GM18502 (cell line): ENCODE results near the gene ZNF358.

Experiments
- ATAC-seq: cut with Tn5 transposase; IDR thresholded peaks from one replicate; pipeline ENCODE4 v1.9.1; 2021; ENCODE audit warnings: mild to moderate bottlenecking; ENCODE audit not compliant: unreplicated experiment, poor library complexity

Gene ZNF358

DNA sequence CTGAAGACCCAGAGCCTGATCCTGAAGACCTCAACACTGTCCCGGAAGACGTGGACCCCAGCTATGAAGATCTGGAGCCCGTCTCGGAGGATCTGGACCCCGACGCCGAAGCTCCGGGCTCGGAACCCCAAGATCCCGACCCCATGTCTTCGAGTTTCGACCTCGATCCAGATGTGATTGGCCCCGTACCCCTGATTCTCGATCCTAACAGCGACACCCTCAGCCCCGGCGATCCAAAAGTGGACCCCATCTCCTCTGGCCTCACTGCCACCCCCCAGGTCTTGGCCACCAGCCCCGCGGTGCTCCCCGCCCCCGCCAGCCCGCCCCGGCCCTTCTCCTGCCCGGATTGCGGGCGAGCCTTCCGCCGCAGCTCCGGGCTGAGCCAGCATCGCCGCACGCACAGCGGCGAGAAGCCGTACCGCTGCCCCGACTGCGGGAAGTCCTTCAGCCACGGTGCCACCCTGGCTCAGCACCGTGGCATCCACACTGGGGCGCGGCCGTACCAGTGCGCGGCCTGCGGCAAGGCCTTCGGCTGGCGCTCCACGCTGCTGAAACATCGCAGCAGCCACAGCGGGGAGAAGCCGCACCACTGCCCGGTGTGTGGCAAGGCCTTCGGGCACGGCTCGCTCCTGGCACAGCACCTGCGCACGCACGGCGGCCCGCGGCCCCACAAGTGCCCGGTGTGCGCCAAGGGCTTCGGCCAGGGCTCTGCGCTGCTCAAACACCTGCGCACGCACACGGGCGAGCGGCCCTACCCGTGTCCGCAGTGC is 3.6 kb downstream of the ZNF358 start:
- no peak for ATAC-seq

DNA sequence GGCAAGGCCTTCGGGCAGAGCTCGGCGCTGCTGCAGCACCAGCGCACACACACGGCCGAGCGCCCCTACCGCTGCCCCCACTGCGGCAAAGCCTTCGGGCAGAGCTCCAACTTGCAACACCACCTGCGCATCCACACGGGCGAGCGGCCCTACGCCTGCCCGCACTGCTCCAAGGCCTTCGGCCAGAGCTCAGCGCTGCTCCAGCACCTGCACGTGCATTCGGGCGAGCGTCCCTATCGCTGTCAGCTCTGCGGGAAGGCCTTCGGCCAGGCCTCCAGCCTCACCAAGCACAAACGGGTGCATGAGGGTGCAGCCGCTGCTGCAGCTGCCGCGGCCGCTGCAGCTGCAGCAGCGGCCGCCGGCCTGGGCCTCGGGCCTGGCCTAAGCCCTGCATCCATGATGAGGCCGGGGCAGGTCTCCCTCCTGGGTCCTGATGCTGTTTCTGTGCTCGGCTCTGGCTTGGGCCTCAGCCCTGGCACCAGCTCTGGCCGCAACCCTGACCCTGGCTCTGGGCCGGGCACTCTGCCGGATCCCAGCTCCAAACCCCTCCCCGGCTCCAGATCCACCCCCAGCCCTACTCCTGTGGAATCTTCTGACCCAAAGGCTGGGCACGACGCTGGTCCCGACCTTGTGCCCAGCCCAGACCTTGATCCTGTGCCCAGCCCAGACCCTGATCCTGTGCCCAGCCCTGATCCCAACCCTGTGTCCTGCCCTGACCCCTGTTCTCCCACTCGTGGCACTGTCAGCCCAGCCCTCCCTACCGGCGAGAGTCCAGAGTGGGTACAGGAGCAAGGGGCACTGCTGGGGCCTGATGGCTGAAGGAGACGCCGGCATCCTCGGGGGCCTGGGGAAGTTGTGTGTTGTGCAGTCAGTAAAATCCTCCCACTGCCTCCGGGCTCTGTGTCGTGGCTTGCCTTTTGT is 4.5 kb downstream of the ZNF358 start:
- no peak for ATAC-seq

- no peak for ATAC-seq
Observed at GRCh38 chr19:7521551-7522071, 5.7 kb downstream of the ZNF358 start.

DNA sequence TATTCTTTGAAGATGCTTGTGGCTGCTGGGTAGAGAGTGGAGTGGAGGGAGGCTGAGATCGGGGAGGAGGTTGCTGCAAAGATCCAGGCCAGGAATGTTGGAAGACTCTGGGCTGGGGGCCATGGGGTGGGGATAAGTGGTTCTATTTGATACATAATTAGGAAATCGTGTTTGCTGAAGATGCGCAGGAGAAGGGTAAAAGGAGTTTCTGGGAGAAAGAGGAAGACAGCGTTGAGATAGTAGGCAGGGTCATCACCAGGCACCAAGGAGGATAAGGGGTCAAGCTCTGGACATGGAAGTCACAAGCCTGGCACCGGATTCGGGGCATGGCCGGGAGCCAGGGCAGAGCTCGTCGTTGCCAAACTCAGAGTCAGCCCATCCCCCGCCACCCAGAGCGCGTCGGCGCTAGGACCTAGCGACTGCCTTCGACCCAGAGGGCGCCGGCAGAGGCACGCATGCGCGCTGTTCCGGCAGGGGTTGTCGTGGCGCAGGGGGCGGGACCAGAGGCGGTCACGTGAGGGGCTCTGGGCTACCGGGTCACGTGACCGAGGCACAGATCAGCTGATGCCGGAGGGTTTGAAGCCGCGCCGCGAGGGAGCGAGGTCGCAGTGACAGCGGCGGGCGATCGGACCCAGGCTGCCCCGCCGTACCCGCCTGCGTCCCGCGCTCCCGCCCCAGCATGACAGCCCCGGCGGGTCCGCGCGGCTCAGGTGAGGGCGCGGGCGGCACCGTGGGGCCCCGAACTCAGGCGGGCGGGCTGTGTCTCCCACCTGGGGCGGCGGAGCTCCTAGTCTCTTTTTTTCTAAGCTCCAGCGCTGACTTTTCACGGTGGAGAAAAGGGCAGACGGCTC is 6.4 kb downstream of the ZNF358 start, which contains the start of gene MCOLN1:
TSS of gene MCOLN1 (plus strand) at position 553 of the 851 bp plus-strand sequence. CDS start at position 680, 127 bp downstream.
- peak; percentile 79 for ATAC-seq

GRCh38 chr19:7522923-7523667 is 7.2 kb downstream of the ZNF358 start:
- ATAC-seq, result no peak

DNA sequence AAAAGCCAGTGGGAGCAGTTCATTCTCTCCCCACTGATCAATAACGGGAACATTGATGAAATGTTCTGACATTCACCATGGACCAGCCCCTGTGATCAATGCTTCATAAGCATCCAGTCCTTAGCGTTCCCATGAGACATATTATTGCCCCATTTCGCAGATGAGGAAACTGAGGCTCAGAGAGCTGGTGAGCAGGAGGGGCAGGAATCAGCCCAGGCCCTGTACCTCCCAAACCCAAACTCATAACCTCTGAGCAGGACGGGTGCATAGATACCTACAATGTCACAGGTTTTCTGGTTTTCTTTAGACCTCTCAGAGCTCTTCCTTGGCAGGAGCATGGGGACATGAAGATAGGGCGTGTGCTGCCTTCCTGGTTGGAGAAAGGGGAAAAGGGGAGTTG is 8.6 kb downstream of the ZNF358 start:
- ATAC-seq, result no peak

DNA sequence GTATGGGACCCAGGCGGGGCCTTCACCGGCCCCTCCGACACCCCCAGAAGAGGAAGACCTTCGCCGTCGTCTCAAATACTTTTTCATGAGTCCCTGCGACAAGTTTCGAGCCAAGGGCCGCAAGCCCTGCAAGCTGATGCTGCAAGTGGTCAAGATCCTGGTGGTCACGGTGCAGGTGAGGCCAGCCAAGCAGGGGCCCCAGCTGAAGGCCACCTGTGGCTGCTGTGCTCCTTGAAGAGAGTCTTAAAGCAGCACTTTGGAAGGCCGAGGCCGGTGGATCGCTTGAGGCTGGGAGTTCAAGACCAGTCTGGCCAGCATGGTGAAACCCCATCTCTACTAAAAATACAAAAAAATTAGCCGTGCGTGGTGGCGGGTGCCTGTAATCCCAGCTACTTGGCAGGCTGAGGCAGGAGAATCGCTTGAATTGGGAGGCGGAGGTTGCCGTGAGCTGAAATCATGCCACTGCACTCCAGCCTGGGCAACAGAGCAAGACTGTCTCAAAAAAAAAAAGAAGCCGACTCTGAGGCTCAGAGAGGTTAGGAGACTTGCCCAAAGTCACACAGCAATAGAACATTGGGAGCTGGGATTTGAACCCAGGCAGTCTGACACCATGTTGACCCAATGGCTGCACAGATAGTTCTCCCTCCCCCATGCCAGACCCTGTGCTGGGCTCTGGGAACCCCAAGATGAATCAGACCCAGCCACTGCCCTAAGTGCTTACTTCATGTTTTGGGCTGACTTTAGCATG is 9.3 kb downstream of the ZNF358 start:
- no peak for ATAC-seq

DNA sequence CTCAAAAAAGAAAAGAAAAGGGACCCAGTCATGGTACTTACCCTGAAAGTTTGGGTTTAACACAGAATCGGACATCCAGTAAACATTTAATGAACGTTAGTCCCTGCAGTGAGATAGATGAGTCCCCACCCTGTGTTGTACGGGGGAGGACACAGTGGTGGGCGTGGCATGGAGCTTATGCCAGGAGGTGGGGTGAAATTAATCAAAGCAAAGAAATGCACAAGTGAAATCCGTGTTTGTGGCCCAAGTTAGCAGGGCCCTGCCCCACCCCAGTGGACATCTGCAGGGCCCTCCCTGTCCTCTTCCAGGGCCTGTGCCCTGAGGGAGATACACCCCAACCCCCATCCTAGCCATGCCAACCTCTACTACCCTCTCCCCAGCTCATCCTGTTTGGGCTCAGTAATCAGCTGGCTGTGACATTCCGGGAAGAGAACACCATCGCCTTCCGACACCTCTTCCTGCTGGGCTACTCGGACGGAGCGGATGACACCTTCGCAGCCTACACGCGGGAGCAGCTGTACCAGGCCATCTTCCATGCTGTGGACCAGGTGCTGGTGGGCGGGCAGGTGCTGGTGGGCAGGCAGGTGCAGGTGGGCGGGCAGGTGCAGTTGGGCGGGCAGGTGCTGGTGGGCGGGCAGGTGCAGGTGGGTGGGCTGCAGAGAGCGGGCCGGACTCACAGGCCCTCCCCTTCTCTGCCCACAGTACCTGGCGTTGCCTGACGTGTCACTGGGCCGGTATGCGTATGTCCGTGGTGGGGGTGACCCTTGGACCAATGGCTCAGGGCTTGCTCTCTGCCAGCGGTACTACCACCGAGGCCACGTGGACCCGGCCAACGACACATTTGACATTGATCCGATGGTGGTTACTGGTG is 10.4 kb downstream of the ZNF358 start:
- no peak for ATAC-seq

- no peak for ATAC-seq
Observed at GRCh38 chr19:7527516-7528191, 11.8 kb downstream of the ZNF358 start.

GRCh38 chr19:7528192-7528519 is 12.3 kb downstream of the ZNF358 start:
- no peak for ATAC-seq

DNA sequence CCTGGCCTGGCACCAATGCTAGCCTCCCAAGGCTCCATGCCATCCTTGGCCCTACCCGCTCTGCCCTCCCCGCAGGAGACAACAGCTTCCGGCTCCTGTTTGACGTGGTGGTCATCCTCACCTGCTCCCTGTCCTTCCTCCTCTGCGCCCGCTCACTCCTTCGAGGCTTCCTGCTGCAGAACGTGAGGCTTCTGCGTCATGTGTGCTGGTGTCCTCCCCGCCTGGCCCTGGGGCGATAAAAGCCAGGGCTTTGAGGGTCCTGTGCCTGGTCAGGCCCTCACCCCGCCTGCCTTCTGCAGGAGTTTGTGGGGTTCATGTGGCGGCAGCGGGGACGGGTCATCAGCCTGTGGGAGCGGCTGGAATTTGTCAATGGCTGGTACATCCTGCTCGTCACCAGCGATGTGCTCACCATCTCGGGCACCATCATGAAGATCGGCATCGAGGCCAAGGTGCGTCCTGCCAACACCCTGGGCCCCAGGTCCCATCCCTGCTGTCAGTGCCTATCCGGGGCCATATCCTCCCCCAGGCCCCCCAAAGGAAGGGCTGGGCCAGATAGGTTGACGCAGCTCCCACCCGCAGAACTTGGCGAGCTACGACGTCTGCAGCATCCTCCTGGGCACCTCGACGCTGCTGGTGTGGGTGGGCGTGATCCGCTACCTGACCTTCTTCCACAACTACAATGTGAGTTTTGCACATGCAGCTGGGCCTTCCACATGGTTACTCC is 12.8 kb downstream of the ZNF358 start:
- ATAC-seq, result no peak

DNA sequence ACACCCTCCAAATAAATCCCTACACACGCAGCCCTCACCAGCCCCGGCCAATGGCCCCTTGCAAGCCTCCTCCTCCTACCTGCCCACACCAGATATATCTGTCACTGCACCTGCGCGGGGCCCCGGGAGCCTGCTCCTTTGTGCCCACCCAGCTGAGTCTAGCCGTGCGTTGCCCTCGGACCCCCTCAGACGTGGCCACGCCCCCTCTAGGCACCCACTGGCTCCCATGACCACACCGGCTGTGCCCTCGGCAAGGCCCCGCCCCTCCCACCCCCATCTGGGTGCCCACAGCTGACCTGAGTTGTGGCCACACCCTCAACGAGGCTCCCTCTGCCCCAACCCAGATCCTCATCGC is 13.3 kb downstream of the ZNF358 start:
- no peak for ATAC-seq

DNA sequence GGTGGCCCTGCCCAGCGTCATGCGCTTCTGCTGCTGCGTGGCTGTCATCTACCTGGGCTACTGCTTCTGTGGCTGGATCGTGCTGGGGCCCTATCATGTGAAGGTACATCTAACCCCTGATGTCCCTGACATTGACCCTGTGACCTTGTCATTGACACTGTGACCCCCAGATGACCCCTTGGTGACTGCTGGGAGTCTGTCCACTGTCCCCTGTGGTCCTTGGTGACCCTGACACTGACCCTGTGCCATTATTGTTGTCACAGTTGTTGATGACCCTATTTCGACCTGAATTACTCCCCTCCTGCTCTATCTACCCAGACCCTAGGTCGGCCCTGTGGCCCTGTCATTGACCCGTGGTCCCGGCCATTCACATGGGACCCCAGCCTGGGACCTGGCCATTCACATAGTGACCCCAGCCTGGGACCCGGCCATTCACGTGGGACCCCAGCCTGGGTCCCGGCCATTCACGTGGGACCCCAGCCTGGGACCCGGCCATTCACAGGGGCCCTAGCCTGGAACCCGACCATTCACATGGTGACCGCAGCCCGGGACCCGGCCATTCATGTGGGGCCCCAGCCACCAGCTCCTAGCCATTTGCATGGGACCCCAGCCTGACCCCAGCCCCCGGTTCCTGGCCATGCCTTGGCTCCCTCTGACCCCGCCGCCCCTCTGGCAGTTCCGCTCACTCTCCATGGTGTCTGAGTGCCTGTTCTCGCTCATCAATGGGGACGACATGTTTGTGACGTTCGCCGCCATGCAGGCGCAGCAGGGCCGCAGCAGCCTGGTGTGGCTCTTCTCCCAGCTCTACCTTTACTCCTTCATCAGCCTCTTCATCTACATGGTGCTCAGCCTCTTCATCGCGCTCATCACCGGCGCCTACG is 13.9 kb downstream of the ZNF358 start:
- no peak for ATAC-seq

GRCh38 chr19:7533281-7533885 is 17.5 kb downstream of the ZNF358 start:
- no peak for ATAC-seq

DNA sequence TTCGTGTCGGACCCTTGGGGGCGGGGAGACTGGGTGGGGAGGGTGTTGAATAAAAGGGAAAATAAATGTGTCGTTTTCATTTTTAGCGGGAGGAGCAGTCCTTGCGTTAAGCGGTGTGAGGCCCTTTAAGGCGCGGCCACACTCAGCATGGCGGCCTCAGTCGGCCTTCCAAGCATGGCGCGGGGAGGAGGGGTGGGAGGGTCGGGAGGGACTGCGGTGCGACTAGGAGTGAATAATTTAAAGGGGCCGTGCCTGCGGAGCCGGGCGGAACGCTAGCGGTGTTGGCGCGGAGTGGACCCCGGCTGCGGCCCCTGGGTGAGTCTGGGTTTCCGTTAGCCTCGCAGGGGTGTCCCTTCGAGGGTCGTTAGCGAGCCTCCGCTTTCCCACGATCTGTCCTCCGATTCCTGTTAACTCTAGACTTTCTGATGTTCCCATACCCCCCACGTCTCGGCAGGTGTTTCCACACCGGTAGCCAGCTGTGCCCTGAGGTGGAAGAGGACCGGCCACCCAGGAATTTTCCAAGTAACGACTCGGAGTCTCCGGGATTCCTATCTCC is 18.1 kb downstream of the ZNF358 start:
- ATAC-seq, result no peak
